Neutrophil (primary cell): Measurements from ENCODE around the gene MXD1.

Experiments used
- H3K27ac ChIP-seq: fragments of 200-600 bp; sonication (generic); 2 replicates; pipeline ENCODE4 v1.5.1; 2016; ENCODE audit warnings: mild to moderate bottlenecking, moderate library complexity
- H3K27me3 ChIP-seq: fragments of 200-600 bp; sonication (generic); 2 replicates; pipeline ENCODE4 v1.6.0; 2016; ENCODE audit warnings: mild to moderate bottlenecking
- H3K36me3 ChIP-seq: fragments of 200-600 bp; sonication (generic); 2 replicates; pipeline ENCODE4 v1.5.1; 2017
- H3K4me1 ChIP-seq, 2 experiments: fragments of 200-600 bp in 1 of 2; sonication (generic) in 1 of 2; 1 replicate in 1 of 2; 2 replicates in 1 of 2; pipeline versions ENCODE4 v1.5.1 to v1.6.1; 2013 to 2016; ENCODE audit warnings: low read depth in 1 of 2, low read length in 1 of 2, mild to moderate bottlenecking in 1 of 2, moderate library complexity in 1 of 2; ENCODE audit not compliant: control insufficient read depth in 1 of 2, insufficient read depth in 1 of 2
- H3K4me3 ChIP-seq, 2 experiments: fragments of 200-600 bp in 1 of 2; sonication (generic) in 1 of 2; 1 replicate in 1 of 2; 2 replicates in 1 of 2; pipeline ENCODE4 v1.5.1; 2013 to 2016; ENCODE audit warnings: low read depth in 1 of 2, low read length in 1 of 2, mild to moderate bottlenecking in 1 of 2, moderate library complexity in 1 of 2
- H3K9me3 ChIP-seq: fragments of 200-600 bp; sonication (generic); 2 replicates; pipeline ENCODE4 v1.5.1; 2016
- TF ChIP-seq, protein P1 (sequence below): fragments of 200-600 bp; sonication (generic); IDR thresholded peaks from 2 replicates; pipeline ENCODE4 v1.5.1; 2016; ENCODE audit warnings: antibody characterized with exemption

The MXD1 gene

DNA sequence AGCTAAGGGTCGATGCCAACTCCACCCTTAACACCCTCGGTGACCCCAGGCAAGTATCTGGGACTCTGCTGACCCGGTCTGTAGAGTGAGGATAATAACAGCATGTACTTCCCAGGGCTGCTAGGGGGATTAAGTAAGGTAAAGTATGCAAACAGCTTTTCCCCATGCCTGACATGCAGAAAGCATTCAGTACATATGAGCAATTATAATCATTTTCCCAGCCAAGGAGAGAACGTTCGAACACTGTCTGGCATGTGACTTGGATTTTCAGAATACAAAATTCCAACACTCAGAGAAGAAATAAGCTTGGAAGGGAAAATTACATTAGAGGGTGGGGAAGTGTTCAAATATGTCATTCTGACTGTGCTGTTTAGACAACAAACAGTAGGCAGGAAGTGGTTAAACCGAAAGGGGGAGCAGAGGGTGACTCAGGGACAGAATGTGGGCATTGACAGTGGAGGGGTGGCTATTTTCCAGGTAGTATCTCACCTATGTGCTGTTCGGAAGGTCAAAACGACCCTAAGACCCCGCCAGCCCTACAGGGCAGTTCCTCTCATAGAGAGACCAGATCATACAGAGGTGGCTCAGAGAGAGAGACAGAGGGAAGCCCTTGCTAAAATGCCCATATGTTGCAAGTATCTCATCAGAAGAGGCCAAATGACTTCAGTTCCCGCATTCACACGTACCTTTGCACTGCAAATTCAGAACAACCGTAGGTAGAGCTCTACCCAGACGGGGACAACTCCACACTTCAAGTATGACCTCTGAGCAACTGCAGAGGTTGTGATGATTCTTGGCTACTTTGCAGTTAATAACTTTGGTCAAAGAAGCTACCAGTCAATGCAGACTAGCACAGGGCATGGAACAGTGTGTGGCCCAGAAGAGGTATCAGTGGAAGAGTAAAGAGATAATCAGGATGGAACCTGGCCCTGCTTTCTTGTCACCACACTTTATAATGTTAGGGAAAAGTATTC, 31.7 kb downstream of the MXD1 start:
- TF ChIP-seq, protein P1, sequence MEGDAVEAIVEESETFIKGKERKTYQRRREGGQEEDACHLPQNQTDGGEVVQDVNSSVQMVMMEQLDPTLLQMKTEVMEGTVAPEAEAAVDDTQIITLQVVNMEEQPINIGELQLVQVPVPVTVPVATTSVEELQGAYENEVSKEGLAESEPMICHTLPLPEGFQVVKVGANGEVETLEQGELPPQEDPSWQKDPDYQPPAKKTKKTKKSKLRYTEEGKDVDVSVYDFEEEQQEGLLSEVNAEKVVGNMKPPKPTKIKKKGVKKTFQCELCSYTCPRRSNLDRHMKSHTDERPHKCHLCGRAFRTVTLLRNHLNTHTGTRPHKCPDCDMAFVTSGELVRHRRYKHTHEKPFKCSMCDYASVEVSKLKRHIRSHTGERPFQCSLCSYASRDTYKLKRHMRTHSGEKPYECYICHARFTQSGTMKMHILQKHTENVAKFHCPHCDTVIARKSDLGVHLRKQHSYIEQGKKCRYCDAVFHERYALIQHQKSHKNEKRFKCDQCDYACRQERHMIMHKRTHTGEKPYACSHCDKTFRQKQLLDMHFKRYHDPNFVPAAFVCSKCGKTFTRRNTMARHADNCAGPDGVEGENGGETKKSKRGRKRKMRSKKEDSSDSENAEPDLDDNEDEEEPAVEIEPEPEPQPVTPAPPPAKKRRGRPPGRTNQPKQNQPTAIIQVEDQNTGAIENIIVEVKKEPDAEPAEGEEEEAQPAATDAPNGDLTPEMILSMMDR, result no peak
- Histone ChIP-seq H3K4me3 (peak overlapping the region; percentile 44 to 45), H3K4me1 (peaks cover 91 to 97% of the 10 kb centered on the region in 2 experiments), H3K9me3 (peaks cover 3% of the 10 kb centered on the region), H3K27ac (peak overlapping the region; percentile 99), H3K36me3 (peaks cover 33% of the 10 kb centered on the region), H3K27me3 (no peaks in the 10 kb centered on the region)

DNA sequence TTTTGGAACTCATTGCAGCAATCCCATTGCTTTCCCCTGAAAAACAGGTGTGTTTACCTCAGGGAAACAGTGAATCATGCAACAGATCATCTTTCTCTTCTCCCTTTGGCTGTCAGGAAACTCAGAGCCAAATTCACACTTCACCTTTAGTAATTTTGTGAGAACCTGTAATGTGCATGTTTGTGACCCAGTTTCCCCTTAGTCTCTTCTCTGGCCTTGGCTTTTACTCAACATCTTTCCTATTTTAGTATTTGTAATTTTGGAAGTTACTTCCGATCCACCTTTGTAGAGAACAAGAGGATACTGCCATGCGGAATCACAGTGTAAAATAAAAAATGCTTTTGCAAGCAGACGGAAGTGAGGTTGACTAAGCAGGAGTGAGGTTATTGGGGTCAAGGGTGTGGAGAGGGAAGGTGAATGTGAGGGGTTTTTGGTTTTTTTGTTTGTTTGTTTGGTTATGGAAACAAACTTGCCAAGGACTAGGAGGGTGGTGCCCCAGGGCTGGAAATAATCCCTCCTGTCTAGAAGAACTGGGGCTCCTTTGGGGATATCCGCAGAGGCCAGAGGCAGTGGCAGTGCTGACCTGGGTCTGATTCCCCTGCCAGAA, 32.5 kb downstream of the MXD1 start:
- TF ChIP-seq, protein P1, result no peak
- H3K27ac ChIP-seq, result peak overlapping the region; percentile 99

DNA sequence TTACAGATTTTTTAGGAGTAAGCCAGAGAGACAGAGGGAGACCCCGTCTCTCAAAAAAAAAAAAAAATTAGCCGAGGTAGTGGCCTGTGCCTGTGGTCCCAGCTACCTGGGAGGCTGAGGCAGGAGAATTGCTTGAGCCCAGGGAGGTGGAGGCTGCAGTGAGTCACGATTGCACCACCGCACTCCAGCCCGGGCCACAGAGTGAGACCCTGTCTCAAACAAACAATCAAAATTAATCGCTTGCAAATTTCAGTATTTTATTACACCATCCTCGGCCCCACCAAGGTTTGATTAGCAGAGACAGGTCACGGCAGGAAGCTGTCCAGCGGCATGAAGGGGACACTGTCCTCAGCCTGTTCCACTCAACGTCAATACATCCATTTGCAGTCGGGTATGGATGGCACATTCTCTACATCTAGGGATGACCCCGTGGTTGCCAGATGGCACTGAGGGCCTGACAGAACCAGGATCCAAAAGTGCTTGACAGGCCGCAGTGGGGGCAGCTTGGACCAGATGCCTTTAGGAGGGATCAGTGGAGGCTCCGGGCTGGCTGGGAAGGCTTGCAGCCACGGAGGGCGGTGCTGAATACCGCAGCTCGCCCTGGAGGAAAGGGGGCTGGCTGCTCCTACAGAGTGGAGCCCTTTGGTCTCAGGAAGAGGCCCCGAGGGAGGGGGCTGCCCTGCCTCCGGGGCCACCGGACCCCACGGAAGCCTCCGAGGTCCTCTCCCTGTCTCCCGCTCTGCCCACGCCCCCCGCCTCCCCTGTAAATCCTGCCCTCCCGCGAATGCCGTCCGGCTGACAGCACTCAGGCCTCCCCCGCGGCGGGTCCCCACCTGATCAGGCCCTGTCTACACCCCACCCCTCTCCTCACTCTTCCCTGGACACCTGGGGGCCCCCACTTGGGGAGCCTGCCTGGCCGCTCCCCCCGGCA, 33.4 kb downstream of the MXD1 start:
- TF ChIP-seq, protein P1, result no peak
- no peaks in the 10 kb centered on the region for H3K9me3 ChIP-seq
- peak overlapping the region; percentile 99 for H3K27ac ChIP-seq

More for the DNA sequence above, 32.5 kb downstream of the MXD1 start:
- peaks cover 91 to 97% of the 10 kb centered on the region in 2 experiments for H3K4me1 ChIP-seq
- H3K9me3 ChIP-seq, result no peaks in the 10 kb centered on the region
- H3K4me3 ChIP-seq, result peak overlapping the region; percentile 44 to 45
- H3K27me3 ChIP-seq, result no peaks in the 10 kb centered on the region
- H3K36me3 ChIP-seq, result peaks cover 25% of the 10 kb centered on the region

DNA sequence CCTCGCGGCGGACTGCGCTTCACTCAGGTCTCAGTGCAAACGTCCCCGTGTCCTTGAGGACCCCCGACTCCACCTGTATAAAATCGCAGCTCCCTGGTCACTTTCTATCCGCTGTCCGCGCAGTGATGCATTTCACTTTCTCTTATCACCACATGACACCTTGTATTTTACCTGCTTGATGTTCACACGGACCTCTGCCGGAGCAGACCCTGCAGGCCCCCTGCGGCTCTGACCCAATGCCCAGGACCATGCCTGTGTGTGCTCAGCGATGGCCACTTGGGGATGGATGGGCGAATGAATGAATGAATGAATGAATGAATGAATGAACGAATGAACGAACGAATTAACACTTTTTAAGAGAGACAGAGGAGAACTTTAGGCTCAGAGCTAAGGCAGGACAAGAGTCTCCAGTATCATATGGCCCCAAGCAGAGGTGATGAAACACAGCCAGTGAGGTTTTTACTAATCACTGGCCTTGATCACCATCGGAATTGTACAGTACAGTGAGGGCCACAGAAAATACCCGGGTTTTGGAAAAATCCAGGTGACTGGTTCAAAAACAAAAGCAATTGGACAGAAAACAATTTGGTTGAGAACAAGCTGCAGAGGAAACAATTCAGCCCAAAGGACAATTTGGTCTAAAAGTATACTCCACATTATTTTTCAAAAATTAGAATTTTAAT, 34.2 kb downstream of the MXD1 start:
- H3K9me3 ChIP-seq, result no peaks in the 10 kb centered on the region
- H3K36me3 ChIP-seq, result peaks cover 8% of the 10 kb centered on the region
- H3K27ac ChIP-seq, result peak overlapping the region; percentile 99
- peak overlapping the region; percentile 20 to 45 for H3K4me3 ChIP-seq
- no peaks in the 10 kb centered on the region for H3K27me3 ChIP-seq
- TF ChIP-seq, protein P1, result no peak
- H3K4me1 ChIP-seq, result peaks cover 91 to 97% of the 10 kb centered on the region in 2 experiments

More for the DNA sequence above, 33.4 kb downstream of the MXD1 start:
- Histone ChIP-seq H3K27me3 (no peaks in the 10 kb centered on the region), H3K4me1 (peaks cover 91 to 97% of the 10 kb centered on the region in 2 experiments), H3K4me3 (peak overlapping the region; percentile 44 to 45), H3K36me3 (peaks cover 16% of the 10 kb centered on the region)
